Measurements from ENCODE around the gene UNC5A. TPM values are rescaled to one million over a fixed set of nuclear protein-coding genes. Genes with fewer than 3 reads are reported as not detected.

The UNC5A gene
- under 1 TPM in 1 of 2 donors, not detected in 1; 0.02 TPM for polyA plus RNA-seq

DNA sequence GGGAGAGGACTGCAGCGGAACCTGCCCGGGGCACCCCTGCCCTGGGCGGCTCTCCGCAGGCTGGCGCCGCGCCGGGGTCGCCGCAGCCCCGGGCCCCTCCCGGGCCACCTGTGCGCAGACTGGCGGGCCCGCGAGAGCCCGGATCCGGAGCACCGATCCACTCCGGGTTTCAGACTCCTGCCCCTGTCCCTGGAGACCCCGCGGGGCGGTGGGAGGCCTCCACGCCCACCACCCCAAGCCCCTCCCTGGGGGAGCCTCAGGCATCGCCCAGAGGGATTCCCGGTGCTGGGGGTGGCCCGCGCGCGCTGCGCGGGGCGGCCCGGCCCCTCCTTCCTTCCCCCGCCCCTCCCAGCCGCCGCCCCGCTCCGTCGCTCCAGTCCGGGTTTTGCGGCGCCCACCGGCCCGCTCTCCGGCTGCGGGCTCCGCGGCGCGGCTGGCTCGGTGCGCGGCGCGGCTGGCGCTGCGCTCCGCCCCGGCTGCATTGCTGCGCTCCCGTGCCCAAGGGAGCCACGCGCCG, at the start of gene UNC5A:
Gene UNC5A, plus strand, starts transcription at position 479 of the 517 bp plus-strand sequence. CDS start 192 bp downstream, outside the sequence.
- Histone ChIP-seq H3K36me3 (ENCODE audit: control insufficient read depth in 2 of 2, insufficient read depth in 2 of 2, low read length in 1 of 2) (no peaks in the 10 kb centered on the region), H3K27me3 (ENCODE audit: control insufficient read depth in 1 of 2, insufficient read depth in 2 of 2, low read length in 2 of 2) (peaks cover 14 to 21% of the 10 kb centered on the region in 2 donors), H3K4me3 (ENCODE audit: low read depth in 1 of 2, low read length in 2 of 2) (peak within 1 kb of the TSS in 1 of 2 donors; percentile 49), H3K9me3 (ENCODE audit: control insufficient read depth in 2 of 2, insufficient read depth in 1 of 2, low read depth in 1 of 2, low read length in 1 of 2) (no peaks in the 10 kb centered on the region), H3K4me1 (ENCODE audit: control insufficient read depth in 2 of 2, insufficient read depth in 2 of 2, low read length in 1 of 2) (peaks cover 0 to 10% of the 10 kb centered on the region in 2 donors), H3K27ac (ENCODE audit: low read depth in 2 of 2, low read length in 1 of 2) (no peak within 1 kb of the TSS)
- 0 to 1% methylated on average over 22 to 65 of the region's 65 CpGs for WGBS, 2 donors

DNA sequence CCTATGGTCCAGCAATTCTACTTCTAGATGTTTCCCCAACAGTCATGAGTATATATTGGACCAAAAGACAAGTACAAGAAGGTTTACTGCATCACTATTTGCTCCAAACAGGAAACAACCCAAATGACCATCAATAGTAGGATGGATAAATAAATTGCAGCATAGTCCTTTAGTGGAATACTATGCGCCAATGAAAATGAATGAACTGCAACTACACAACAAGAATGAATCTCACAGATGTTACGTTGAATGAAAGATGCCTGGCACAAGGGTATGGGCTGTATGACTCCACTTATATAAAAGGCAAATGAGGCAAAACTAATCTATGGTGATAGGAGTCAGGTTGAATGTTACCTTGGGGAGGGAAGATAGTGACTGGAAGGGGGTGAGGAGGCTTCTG, 48.6 kb upstream of the UNC5A start:
- WGBS, 2 donors, result 85 to 93% methylated on average over 2 of the region's 2 CpGs
- no peaks in the 10 kb centered on the region for H3K27me3 ChIP-seq (ENCODE audit: control insufficient read depth in 1 of 2, insufficient read depth in 2 of 2, low read length in 2 of 2)

GRCh38 chr5:176762489-176762888, 47.9 kb upstream of the UNC5A start:
- no peaks in the 10 kb centered on the region for H3K4me1 ChIP-seq (ENCODE audit: control insufficient read depth in 2 of 2, insufficient read depth in 2 of 2, low read length in 1 of 2)
- H3K4me3 ChIP-seq (ENCODE audit: low read depth in 1 of 2, low read length in 2 of 2), result no peak overlapping the region
- H3K27ac ChIP-seq (ENCODE audit: low read depth in 2 of 2, low read length in 1 of 2), result no peak overlapping the region
- H3K27me3 ChIP-seq (ENCODE audit: control insufficient read depth in 1 of 2, insufficient read depth in 2 of 2, low read length in 2 of 2), result no peaks in the 10 kb centered on the region
- WGBS, 2 donors, result 41 to 47% methylated on average over 9 of the region's 9 CpGs
- no peaks in the 10 kb centered on the region for H3K36me3 ChIP-seq (ENCODE audit: control insufficient read depth in 2 of 2, insufficient read depth in 2 of 2, low read length in 1 of 2)
- H3K9me3 ChIP-seq (ENCODE audit: control insufficient read depth in 2 of 2, insufficient read depth in 1 of 2, low read depth in 1 of 2, low read length in 1 of 2), result no peaks in the 10 kb centered on the region

More for the DNA sequence above, 48.6 kb upstream of the UNC5A start:
- Histone ChIP-seq H3K4me3 (ENCODE audit: low read depth in 1 of 2, low read length in 2 of 2) (no peak overlapping the region), H3K27ac (ENCODE audit: low read depth in 2 of 2, low read length in 1 of 2) (no peak overlapping the region), H3K9me3 (ENCODE audit: control insufficient read depth in 2 of 2, insufficient read depth in 1 of 2, low read depth in 1 of 2, low read length in 1 of 2) (no peaks in the 10 kb centered on the region), H3K36me3 (ENCODE audit: control insufficient read depth in 2 of 2, insufficient read depth in 2 of 2, low read length in 1 of 2) (no peaks in the 10 kb centered on the region), H3K4me1 (ENCODE audit: control insufficient read depth in 2 of 2, insufficient read depth in 2 of 2, low read length in 1 of 2) (no peaks in the 10 kb centered on the region)

- H3K36me3 ChIP-seq (ENCODE audit: control insufficient read depth in 2 of 2, insufficient read depth in 2 of 2, low read length in 1 of 2), result no peaks in the 10 kb centered on the region
- peaks cover 0 to 2% of the 10 kb centered on the region in 2 donors for H3K4me1 ChIP-seq (ENCODE audit: control insufficient read depth in 2 of 2, insufficient read depth in 2 of 2, low read length in 1 of 2)
- no peak overlapping the region for H3K4me3 ChIP-seq (ENCODE audit: low read depth in 1 of 2, low read length in 2 of 2)
- peaks cover 0 to 2% of the 10 kb centered on the region in 2 donors for H3K27me3 ChIP-seq (ENCODE audit: control insufficient read depth in 1 of 2, insufficient read depth in 2 of 2, low read length in 2 of 2)
- H3K27ac ChIP-seq (ENCODE audit: low read depth in 2 of 2, low read length in 1 of 2), result no peak overlapping the region
- H3K9me3 ChIP-seq (ENCODE audit: control insufficient read depth in 2 of 2, insufficient read depth in 1 of 2, low read depth in 1 of 2, low read length in 1 of 2), result peaks cover 0 to 2% of the 10 kb centered on the region in 2 donors
- WGBS, 2 donors, result 91% methylated on average over 1 of the region's 1 CpG
Measured at GRCh38 chr5:176765687-176766086, 44.7 kb upstream of the UNC5A start.

- H3K36me3 ChIP-seq (ENCODE audit: control insufficient read depth in 2 of 2, insufficient read depth in 2 of 2, low read length in 1 of 2), result no peaks in the 10 kb centered on the region
- no peak overlapping the region for H3K27ac ChIP-seq (ENCODE audit: low read depth in 2 of 2, low read length in 1 of 2)
- H3K4me1 ChIP-seq (ENCODE audit: control insufficient read depth in 2 of 2, insufficient read depth in 2 of 2, low read length in 1 of 2), result peaks cover 0 to 2% of the 10 kb centered on the region in 2 donors
- H3K4me3 ChIP-seq (ENCODE audit: low read depth in 1 of 2, low read length in 2 of 2), result no peak overlapping the region
- WGBS, 2 donors, result 62 to 71% methylated on average over 10 of the region's 10 CpGs
- H3K27me3 ChIP-seq (ENCODE audit: control insufficient read depth in 1 of 2, insufficient read depth in 2 of 2, low read length in 2 of 2), result peaks cover 0 to 2% of the 10 kb centered on the region in 2 donors
- H3K9me3 ChIP-seq (ENCODE audit: control insufficient read depth in 2 of 2, insufficient read depth in 1 of 2, low read depth in 1 of 2, low read length in 1 of 2), result peaks cover 0 to 2% of the 10 kb centered on the region in 2 donors
Measured at GRCh38 chr5:176768174-176768970, 42.0 kb upstream of the UNC5A start.

GRCh38 chr5:176769911-176770310, 40.4 kb upstream of the UNC5A start:
- Histone ChIP-seq H3K27me3 (ENCODE audit: control insufficient read depth in 1 of 2, insufficient read depth in 2 of 2, low read length in 2 of 2) (peaks cover 0 to 2% of the 10 kb centered on the region in 2 donors), H3K4me3 (ENCODE audit: low read depth in 1 of 2, low read length in 2 of 2) (no peak overlapping the region), H3K27ac (ENCODE audit: low read depth in 2 of 2, low read length in 1 of 2) (no peak overlapping the region), H3K4me1 (ENCODE audit: control insufficient read depth in 2 of 2, insufficient read depth in 2 of 2, low read length in 1 of 2) (peaks cover 0 to 2% of the 10 kb centered on the region in 2 donors), H3K9me3 (ENCODE audit: control insufficient read depth in 2 of 2, insufficient read depth in 1 of 2, low read depth in 1 of 2, low read length in 1 of 2) (peaks cover 0 to 2% of the 10 kb centered on the region in 2 donors), H3K36me3 (ENCODE audit: control insufficient read depth in 2 of 2, insufficient read depth in 2 of 2, low read length in 1 of 2) (no peaks in the 10 kb centered on the region)
- 77 to 79% methylated on average over 9 of the region's 9 CpGs for WGBS, 2 donors

DNA sequence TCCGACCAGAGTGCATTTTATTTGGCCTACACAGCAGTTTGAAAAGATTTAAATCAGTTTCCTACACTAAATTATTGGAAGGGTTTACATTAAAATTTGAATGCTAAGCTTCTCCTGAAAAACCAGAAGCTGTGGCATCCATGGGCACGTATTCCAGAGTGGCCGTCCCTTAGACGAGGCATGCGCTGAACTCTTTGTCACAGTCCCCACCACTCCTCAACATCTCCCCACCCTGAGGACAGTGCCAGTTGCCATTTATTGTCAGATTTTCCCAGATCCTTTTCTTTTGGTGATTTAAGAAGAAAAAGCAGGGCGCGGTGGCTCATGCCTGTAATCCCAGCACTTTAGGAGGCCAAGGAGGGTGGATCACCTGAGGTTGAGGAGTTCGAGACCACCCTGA, 39.9 kb upstream of the UNC5A start:
- H3K4me1 ChIP-seq (ENCODE audit: control insufficient read depth in 2 of 2, insufficient read depth in 2 of 2, low read length in 1 of 2), result peaks cover 0 to 2% of the 10 kb centered on the region in 2 donors
- WGBS, 2 donors, result 90 to 93% methylated on average over 8 of the region's 8 CpGs

GRCh38 chr5:176771102-176771845, 39.1 kb upstream of the UNC5A start:
- H3K27me3 ChIP-seq (ENCODE audit: control insufficient read depth in 1 of 2, insufficient read depth in 2 of 2, low read length in 2 of 2), result peaks cover 0 to 2% of the 10 kb centered on the region in 2 donors
- no peaks in the 10 kb centered on the region for H3K36me3 ChIP-seq (ENCODE audit: control insufficient read depth in 2 of 2, insufficient read depth in 2 of 2, low read length in 1 of 2)
- WGBS, 2 donors, result 82 to 90% methylated on average over 8 of the region's 8 CpGs

More for the DNA sequence above, 39.9 kb upstream of the UNC5A start:
- H3K27me3 ChIP-seq (ENCODE audit: control insufficient read depth in 1 of 2, insufficient read depth in 2 of 2, low read length in 2 of 2), result peaks cover 0 to 2% of the 10 kb centered on the region in 2 donors
- H3K4me3 ChIP-seq (ENCODE audit: low read depth in 1 of 2, low read length in 2 of 2), result no peak overlapping the region
- H3K27ac ChIP-seq (ENCODE audit: low read depth in 2 of 2, low read length in 1 of 2), result no peak overlapping the region
- no peaks in the 10 kb centered on the region for H3K36me3 ChIP-seq (ENCODE audit: control insufficient read depth in 2 of 2, insufficient read depth in 2 of 2, low read length in 1 of 2)
- peaks cover 0 to 2% of the 10 kb centered on the region in 2 donors for H3K9me3 ChIP-seq (ENCODE audit: control insufficient read depth in 2 of 2, insufficient read depth in 1 of 2, low read depth in 1 of 2, low read length in 1 of 2)

More at GRCh38 chr5:176771102-176771845, 39.1 kb upstream of the UNC5A start:
- H3K27ac ChIP-seq (ENCODE audit: low read depth in 2 of 2, low read length in 1 of 2), result no peak overlapping the region
- H3K4me1 ChIP-seq (ENCODE audit: control insufficient read depth in 2 of 2, insufficient read depth in 2 of 2, low read length in 1 of 2), result peaks cover 0 to 2% of the 10 kb centered on the region in 2 donors
- H3K4me3 ChIP-seq (ENCODE audit: low read depth in 1 of 2, low read length in 2 of 2), result no peak overlapping the region
- peaks cover 0 to 2% of the 10 kb centered on the region in 2 donors for H3K9me3 ChIP-seq (ENCODE audit: control insufficient read depth in 2 of 2, insufficient read depth in 1 of 2, low read depth in 1 of 2, low read length in 1 of 2)

All from esophagus (tissue), 2 donors.